CD14-positive monocyte (primary cell): ENCODE measurements around the gene VTI1B. TPM values are rescaled to one million over a fixed set of nuclear protein-coding genes. Genes with fewer than 3 reads are reported as not detected.
A peak's percentile ranks its signal among the peaks of the same experiment; 100 is the strongest.

Source experiments
- DNase-seq, 3 donors: peaks; one replicate each; pipeline ENCODE4 v3.0.0-alpha.2; 2011 to 2022
- H2AFZ ChIP-seq: 2 replicates; pipeline ENCODE4 v1.6.0; 2012; ENCODE audit warnings: mild to moderate bottlenecking, low read depth, low read length, inconsistent platforms; ENCODE audit not compliant: insufficient read depth, poor library complexity, severe bottlenecking
- H3K27ac ChIP-seq, 2 donors: 1 replicate in 1 of 2; 2 replicates in 1 of 2; pipeline ENCODE4 v1.5.1; 2012 to 2013; ENCODE audit warnings: low read length in 2 of 2, control low read depth in 1 of 2, inconsistent platforms in 1 of 2, low read depth in 1 of 2, mild to moderate bottlenecking in 1 of 2
- H3K27me3 ChIP-seq, 2 donors: one replicate each; pipeline versions ENCODE4 v1.6.0 to v1.6.1; 2011 to 2013; ENCODE audit warnings: low read length in 2 of 2; ENCODE audit not compliant: control insufficient read depth in 2 of 2, insufficient read depth in 2 of 2
- H3K36me3 ChIP-seq, 2 donors: replicated peaks in 1 of 2; 1 replicate in 1 of 2; 2 replicates in 1 of 2; pipeline versions ENCODE4 v1.5.1 to v1.6.1; 2012 to 2013; ENCODE audit warnings: low read length in 2 of 2, control low read depth in 1 of 2, inconsistent platforms in 1 of 2, mild to moderate bottlenecking in 1 of 2; ENCODE audit not compliant: insufficient read depth in 2 of 2, control insufficient read depth in 1 of 2
- H3K4me1 ChIP-seq, 2 donors: 1 replicate in 1 of 2; 2 replicates in 1 of 2; pipeline versions ENCODE4 v1.5.1 to v1.6.1; 2012 to 2013; ENCODE audit warnings: low read length in 2 of 2, control low read depth in 1 of 2, inconsistent platforms in 1 of 2, mild to moderate bottlenecking in 1 of 2, moderate library complexity in 1 of 2; ENCODE audit not compliant: insufficient read depth in 2 of 2, control insufficient read depth in 1 of 2
- H3K4me2 ChIP-seq: replicated peaks from 2 replicates; pipeline ENCODE3; 2012; ENCODE audit warnings: low read length, moderate library complexity, mild to moderate bottlenecking; ENCODE audit not compliant: poor library complexity, severe bottlenecking; ENCODE audit errors: extremely low read depth
- H3K4me3 ChIP-seq, 3 experiments: fragments of 200-600 bp in 1 of 3; sonication (generic) in 1 of 3; replicated peaks in 1 of 3; 1 replicate in 2 of 3; 2 replicates in 1 of 3; pipeline ENCODE4 v1.5.1; 2011 to 2013; ENCODE audit warnings: low read length in 3 of 3, mild to moderate bottlenecking in 3 of 3, control low read depth in 2 of 3, low read depth in 2 of 3, inconsistent platforms in 1 of 3, moderate library complexity in 1 of 3
- H3K79me2 ChIP-seq: 2 replicates; pipeline ENCODE4 v1.6.0; 2012; ENCODE audit warnings: mild to moderate bottlenecking, control low read depth, inconsistent platforms, low read length, moderate library complexity; ENCODE audit not compliant: insufficient read depth
- H3K9ac ChIP-seq: 2 replicates; pipeline ENCODE4 v1.6.0; 2017; ENCODE audit warnings: low read length, mild to moderate bottlenecking; ENCODE audit not compliant: insufficient read depth, poor library complexity, severe bottlenecking
- H3K9me3 ChIP-seq, 2 donors: replicated peaks in 1 of 2; 1 replicate in 1 of 2; 2 replicates in 1 of 2; pipeline versions ENCODE4 v1.5.1 to v1.6.1; 2012 to 2013; ENCODE audit warnings: low read length in 2 of 2, control low read depth in 1 of 2; ENCODE audit not compliant: control insufficient read depth in 1 of 2, insufficient read depth in 1 of 2
- H4K20me1 ChIP-seq: 2 replicates; pipeline ENCODE4 v1.6.0; 2012; ENCODE audit warnings: mild to moderate bottlenecking, low read length, control low read depth, moderate library complexity; ENCODE audit not compliant: insufficient read depth
- H3K27ac Mint-ChIP-seq, 7 donors: one replicate each; pipeline ENCODE4 v1.8.0; 2020; ENCODE audit warnings: mild to moderate bottlenecking in 7 of 7, mixed read lengths in 7 of 7, moderate library complexity in 6 of 7, inconsistent platforms in 2 of 7
- H3K27me3 Mint-ChIP-seq, 3 donors: one replicate each; pipeline ENCODE4 v1.8.0; 2021 to 2022; ENCODE audit warnings: low read depth in 3 of 3, mild to moderate bottlenecking in 3 of 3, mixed read lengths in 3 of 3, moderate library complexity in 3 of 3, inconsistent platforms in 1 of 3
- H3K36me3 Mint-ChIP-seq, 2 donors: one replicate each; pipeline ENCODE4 v1.8.0; 2020; ENCODE audit warnings: mixed read lengths in 2 of 2, inconsistent platforms in 1 of 2, mild to moderate bottlenecking in 1 of 2
- H3K4me1 Mint-ChIP-seq: one replicate; pipeline ENCODE4 v1.8.0; 2020; ENCODE audit warnings: mild to moderate bottlenecking, mixed read lengths
- H3K4me3 Mint-ChIP-seq, 2 donors: one replicate each; pipeline ENCODE4 v1.8.0; 2020; ENCODE audit warnings: mild to moderate bottlenecking in 2 of 2, mixed read lengths in 2 of 2, moderate library complexity in 1 of 2
- H3K9me3 Mint-ChIP-seq, 7 donors: one replicate each; pipeline ENCODE4 v1.8.0; 2020 to 2022; ENCODE audit warnings: mixed read lengths in 7 of 7, mild to moderate bottlenecking in 6 of 7, moderate library complexity in 6 of 7, inconsistent platforms in 2 of 7
- CTCF ChIP-seq: fragments of 200-600 bp; IDR thresholded peaks from one replicate; pipeline ENCODE4 v1.8.0; 2022; ENCODE audit warnings: antibody characterized with exemption, mild to moderate bottlenecking
- WGBS: methylation state at CpG from one replicate; pipeline ENCODE4 v1.1.5; 2013; ENCODE audit warnings: missing lambda C conversion rate; ENCODE audit not compliant: insufficient coverage; 5-methylcytosine and 5-hydroxymethylcytosine counted together
- intact Hi-C, 2 donors: fragments of 100-400 bp; cut with micrococcal nuclease; formaldehyde crosslinking; loops; one replicate each; pipeline versions ENCODE4 v1.15.0 to v1.15.1; 2023
- polyA plus RNA-seq, 3 donors: library from polyadenylated mRNA; depleted of rRNA in 1 of 3; unstranded in 2 of 3; stranded (reverse) in 1 of 3; fragments of 300-500 nt in 2 of 3; fragments of >200 nt in 1 of 3; fragmentation: Illumina TruSeq in 2 of 3; gene quantifications; 1 replicate in 2 of 3; 2 replicates in 1 of 3; pipeline ENCODE4 v1.2.3, GENCODE V29; 2012 to 2021

The VTI1B gene
- polyA plus RNA-seq, 3 donors = 31.3 to 84.7 (median 84.5) TPM

GRCh38 chr14:67705211-67705610, 30.8 kb upstream of the VTI1B start:
- H3K4me2 ChIP-seq = no peak overlapping the region
- H4K20me1 ChIP-seq = no peaks in the 10 kb centered on the region
- peaks cover 31% of the 10 kb centered on the region for H3K4me1 Mint-ChIP-seq
- no peak overlapping the region for H3K4me3 Mint-ChIP-seq
- H3K27me3 Mint-ChIP-seq = peaks cover 0 to 2% (median 1%) of the 10 kb centered on the region in 3 donors
- intact Hi-C loops = loop anchor here (5.0 to 10.0 kb wide), 3 partner anchors 33 to 280 kb away; partner anchors contain the start of gene VTI1B (in 1 of the 2)
- no peaks in the 10 kb centered on the region for H3K79me2 ChIP-seq
- H3K9me3 Mint-ChIP-seq = peaks cover 0 to 22% (median 14%) of the 10 kb centered on the region in 7 donors
- H3K9me3 ChIP-seq = peaks cover 4 to 9% of the 10 kb centered on the region in 2 donors
- no peaks in the 10 kb centered on the region for H3K36me3 Mint-ChIP-seq
- no peaks in the 10 kb centered on the region for H3K27me3 ChIP-seq
- no peak overlapping the region for H3K9ac ChIP-seq
- 61% methylated on average over 2 of the region's 3 CpGs for WGBS
- H3K4me1 ChIP-seq = peaks cover 29 to 33% of the 10 kb centered on the region in 2 donors
- no peak overlapping the region for H3K27ac Mint-ChIP-seq
- no peak for TF ChIP-seq CTCF
- H2AFZ ChIP-seq = no peak overlapping the region
- no peak overlapping the region for H3K27ac ChIP-seq
- no peak overlapping the region for H3K4me3 ChIP-seq
- no peak for DNase-seq
- no peaks in the 10 kb centered on the region for H3K36me3 ChIP-seq

GRCh38 chr14:67704484-67705089, 30.2 kb upstream of the VTI1B start:
- peak; percentile 85 for TF ChIP-seq CTCF
- DNase-seq = peak; percentile 58 to 72 (median 69)
- no peaks in the 10 kb centered on the region for H3K36me3 ChIP-seq
- Mint-ChIP-seq H3K27ac (peak overlapping the region; percentile 60 to 92 (median 79)), H3K36me3 (no peaks in the 10 kb centered on the region), H3K9me3 (peaks cover 0 to 18% (median 11%) of the 10 kb centered on the region in 7 donors), H3K27me3 (peaks cover 0 to 4% (median 2%) of the 10 kb centered on the region in 3 donors), H3K4me1 (peaks cover 35% of the 10 kb centered on the region), H3K4me3 (peak overlapping the region in 1 of 2 donors; percentile 78)
- H2AFZ ChIP-seq = peak overlapping the region; percentile 41
- peak overlapping the region in 2 of 3 experiments; percentile 30 to 55 for H3K4me3 ChIP-seq
- peak overlapping the region in 1 of 2 donors; percentile 27 for H3K27ac ChIP-seq
- no peaks in the 10 kb centered on the region for H4K20me1 ChIP-seq
- 0% methylated on average over 1 of the region's 3 CpGs for WGBS
- H3K79me2 ChIP-seq = no peaks in the 10 kb centered on the region
- H3K4me1 ChIP-seq = peaks cover 31 to 39% of the 10 kb centered on the region in 2 donors
- H3K9me3 ChIP-seq = peaks cover 0 to 2% of the 10 kb centered on the region in 2 donors
- H3K9ac ChIP-seq = no peak overlapping the region
- intact Hi-C loops = loop anchor here (1.0 to 10.0 kb wide), 7 partner anchors 32 to 1053 kb away; partner anchors contain the start of genes ARG2 (in 1 of the 2) and VTI1B (in 1 of the 2)
- no peaks in the 10 kb centered on the region for H3K27me3 ChIP-seq
- H3K4me2 ChIP-seq = peak overlapping the region; percentile 74
